PFSK-1 (cell line): ENCODE results near the gene C2orf76.

Source experiments
- FOXP2 ChIP-seq: optimal IDR thresholded peaks from 2 replicates; pipeline ENCODE3; 2011; ENCODE audit warnings: borderline replicate concordance, control low read depth, inconsistent platforms; ENCODE audit not compliant: insufficient read depth; ENCODE audit errors: extremely low read length, extremely low read depth
- POLR2AphosphoS5 ChIP-seq: IDR thresholded peaks from 2 replicates; pipeline ENCODE4 v1.6.1; 2012; ENCODE audit warnings: low read depth, mild to moderate bottlenecking, control low read depth, low read length, moderate library complexity
- SIN3A ChIP-seq: IDR thresholded peaks from 2 replicates; pipeline ENCODE4 v1.6.1; 2012; ENCODE audit warnings: mild to moderate bottlenecking, low read length, moderate library complexity, borderline replicate concordance; ENCODE audit not compliant: insufficient read depth
- TAF1 ChIP-seq: IDR thresholded peaks from 2 replicates; pipeline ENCODE4 v1.6.1; 2012; ENCODE audit warnings: low read length, control low read depth, borderline replicate concordance; ENCODE audit not compliant: insufficient read depth
- TF ChIP-seq, protein P1 (sequence below), 2 experiments: IDR thresholded peaks; 2 replicates each; pipeline versions ENCODE4 v1.6.1 to v1.8.0; 2011 to 2012; ENCODE audit warnings: low read depth in 2 of 2, low read length in 2 of 2, control low read depth in 1 of 2, inconsistent platforms in 1 of 2, mild to moderate bottlenecking in 1 of 2, moderate library complexity in 1 of 2; ENCODE audit not compliant: insufficient read depth in 1 of 2

C2orf76 gene

DNA sequence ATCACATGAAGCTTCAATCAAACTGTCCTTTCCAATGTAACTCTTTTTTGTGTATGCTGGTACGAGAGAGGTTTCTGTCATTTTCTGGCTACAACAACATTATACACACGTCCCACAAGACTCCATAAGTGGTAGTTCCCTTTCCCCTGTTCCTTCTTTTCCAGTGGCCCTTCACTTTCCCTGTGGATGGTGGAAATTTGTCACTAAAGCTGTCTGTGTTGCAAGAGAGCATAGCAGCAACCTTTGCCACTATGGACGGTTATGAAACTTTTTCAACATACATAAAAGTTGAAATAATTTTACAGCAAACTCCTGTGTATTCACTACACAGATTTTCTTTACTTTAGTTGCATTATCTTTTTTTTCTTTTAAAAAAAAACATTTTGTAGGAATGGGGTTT is 18.8 kb upstream of the C2orf76 start:
- TF ChIP-seq TAF1 (no peak), POLR2AphosphoS5 (no peak), SIN3A (no peak), FOXP2 (no peak)
- TF ChIP-seq, protein P1, sequence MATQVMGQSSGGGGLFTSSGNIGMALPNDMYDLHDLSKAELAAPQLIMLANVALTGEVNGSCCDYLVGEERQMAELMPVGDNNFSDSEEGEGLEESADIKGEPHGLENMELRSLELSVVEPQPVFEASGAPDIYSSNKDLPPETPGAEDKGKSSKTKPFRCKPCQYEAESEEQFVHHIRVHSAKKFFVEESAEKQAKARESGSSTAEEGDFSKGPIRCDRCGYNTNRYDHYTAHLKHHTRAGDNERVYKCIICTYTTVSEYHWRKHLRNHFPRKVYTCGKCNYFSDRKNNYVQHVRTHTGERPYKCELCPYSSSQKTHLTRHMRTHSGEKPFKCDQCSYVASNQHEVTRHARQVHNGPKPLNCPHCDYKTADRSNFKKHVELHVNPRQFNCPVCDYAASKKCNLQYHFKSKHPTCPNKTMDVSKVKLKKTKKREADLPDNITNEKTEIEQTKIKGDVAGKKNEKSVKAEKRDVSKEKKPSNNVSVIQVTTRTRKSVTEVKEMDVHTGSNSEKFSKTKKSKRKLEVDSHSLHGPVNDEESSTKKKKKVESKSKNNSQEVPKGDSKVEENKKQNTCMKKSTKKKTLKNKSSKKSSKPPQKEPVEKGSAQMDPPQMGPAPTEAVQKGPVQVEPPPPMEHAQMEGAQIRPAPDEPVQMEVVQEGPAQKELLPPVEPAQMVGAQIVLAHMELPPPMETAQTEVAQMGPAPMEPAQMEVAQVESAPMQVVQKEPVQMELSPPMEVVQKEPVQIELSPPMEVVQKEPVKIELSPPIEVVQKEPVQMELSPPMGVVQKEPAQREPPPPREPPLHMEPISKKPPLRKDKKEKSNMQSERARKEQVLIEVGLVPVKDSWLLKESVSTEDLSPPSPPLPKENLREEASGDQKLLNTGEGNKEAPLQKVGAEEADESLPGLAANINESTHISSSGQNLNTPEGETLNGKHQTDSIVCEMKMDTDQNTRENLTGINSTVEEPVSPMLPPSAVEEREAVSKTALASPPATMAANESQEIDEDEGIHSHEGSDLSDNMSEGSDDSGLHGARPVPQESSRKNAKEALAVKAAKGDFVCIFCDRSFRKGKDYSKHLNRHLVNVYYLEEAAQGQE (IDR thresholded peaks at IDR 0.05; ENCODE audit: insufficient read depth in 1 of 2, low read depth in 2 of 2, low read length in 2 of 2) = no peak

DNA sequence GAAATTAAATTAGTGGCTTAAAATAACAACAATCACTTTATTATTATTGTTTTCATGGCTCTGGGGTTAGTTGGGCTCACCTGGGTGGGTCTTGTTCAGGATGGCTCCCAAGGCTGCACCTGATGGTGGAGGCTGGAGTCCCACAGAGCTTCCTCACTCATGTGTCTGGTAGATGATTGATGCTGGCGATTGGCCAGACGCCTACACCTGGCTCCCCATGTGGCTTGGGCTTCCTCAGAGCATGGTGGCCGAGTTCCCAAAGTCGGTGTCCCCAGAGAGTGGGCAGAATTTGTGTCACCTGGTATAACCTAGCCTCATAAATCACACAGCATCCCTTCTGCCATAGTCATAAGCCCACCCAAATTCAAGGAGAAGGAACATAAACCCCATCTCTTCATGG is 18.3 kb upstream of the C2orf76 start:
- TF ChIP-seq SIN3A (no peak), TAF1 (no peak), FOXP2 (no peak), POLR2AphosphoS5 (no peak)
- TF ChIP-seq, protein P1 (IDR thresholded peaks at IDR 0.05; ENCODE audit: insufficient read depth in 1 of 2, low read depth in 2 of 2, low read length in 2 of 2) = no peak

DNA sequence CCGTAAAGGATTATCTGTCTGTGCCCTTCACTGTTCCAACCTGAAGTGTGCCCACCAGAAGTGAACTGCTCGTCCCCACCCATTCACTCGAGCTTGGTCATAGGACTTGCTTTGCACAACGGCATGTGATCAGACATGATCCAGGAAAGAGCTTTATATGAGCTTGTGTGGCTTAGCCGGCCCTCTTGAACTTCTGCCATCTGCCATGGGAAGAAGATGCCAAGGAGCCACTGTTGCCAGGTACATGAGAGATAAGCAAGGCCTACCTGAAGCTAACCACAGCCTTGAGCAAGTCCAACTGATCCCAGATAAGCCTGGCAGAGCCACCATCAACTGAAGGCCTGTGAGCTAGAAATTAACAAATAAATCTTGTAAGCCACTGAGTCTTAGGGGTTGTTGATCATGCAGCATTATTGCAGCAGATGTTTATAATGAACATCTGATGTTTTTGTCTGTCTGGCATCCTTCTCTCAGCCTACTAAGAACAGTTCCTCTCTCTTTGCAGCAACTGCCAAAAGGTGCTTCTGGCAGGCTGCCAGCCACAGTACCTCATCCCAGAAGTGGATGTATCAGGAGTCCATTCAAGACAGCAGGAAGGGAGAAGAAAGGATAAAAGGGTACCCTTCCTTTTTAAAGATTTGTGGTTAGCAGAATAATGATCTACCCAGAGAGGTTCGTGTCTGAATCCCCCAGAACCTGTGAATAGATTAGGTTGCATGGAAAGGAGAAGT is 16.9 kb upstream of the C2orf76 start:
- TF ChIP-seq FOXP2 = no peak
- TF ChIP-seq, protein P1 (IDR thresholded peaks at IDR 0.05; ENCODE audit: insufficient read depth in 1 of 2, low read depth in 2 of 2, low read length in 2 of 2) = no peak
- TF ChIP-seq POLR2AphosphoS5 = no peak

DNA sequence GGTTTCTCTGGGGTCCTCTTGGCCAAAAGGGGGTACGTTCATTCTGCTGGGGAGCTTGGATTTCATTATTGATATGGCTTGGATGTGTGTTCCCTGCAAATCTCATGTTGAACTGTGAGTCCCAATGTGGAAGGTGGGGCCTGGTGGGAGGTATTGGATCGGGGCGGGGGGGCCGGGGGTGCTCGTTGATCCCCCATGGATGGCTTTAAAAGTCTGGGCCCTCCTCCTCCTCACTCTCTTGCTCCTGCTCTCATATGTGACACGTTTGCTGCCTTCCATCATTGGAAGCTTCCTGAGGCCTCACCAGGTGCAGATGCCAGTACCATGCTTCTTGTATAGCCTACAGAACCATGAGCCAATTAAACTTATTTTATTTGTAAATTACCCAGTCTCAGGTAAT is 11.9 kb upstream of the C2orf76 start:
- TF ChIP-seq, protein P1 (IDR thresholded peaks at IDR 0.05; ENCODE audit: insufficient read depth in 1 of 2, low read depth in 2 of 2, low read length in 2 of 2) = no peak
- TF ChIP-seq POLR2AphosphoS5 = no peak

DNA sequence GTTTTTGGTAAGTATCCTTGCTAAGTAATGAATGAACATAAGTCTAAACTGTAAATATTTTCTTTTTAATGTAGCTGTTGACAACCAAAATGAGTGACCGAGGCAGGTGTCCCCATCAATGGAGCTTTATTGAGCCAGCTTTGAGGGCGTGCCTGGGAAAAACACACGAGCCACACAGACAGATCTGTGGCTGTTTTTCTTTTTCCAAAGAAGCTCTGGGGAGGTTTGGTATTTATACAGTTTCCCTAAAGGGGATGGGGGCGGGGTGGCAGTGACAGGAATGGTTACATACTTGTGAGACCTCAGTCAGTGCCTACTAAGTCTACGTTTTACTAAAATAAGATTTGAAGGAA is 11.3 kb upstream of the C2orf76 start:
- no peak for TF ChIP-seq FOXP2
- no peak for TF ChIP-seq SIN3A
